ENCODE measurements around the gene PRR19.

Gene PRR19

DNA sequence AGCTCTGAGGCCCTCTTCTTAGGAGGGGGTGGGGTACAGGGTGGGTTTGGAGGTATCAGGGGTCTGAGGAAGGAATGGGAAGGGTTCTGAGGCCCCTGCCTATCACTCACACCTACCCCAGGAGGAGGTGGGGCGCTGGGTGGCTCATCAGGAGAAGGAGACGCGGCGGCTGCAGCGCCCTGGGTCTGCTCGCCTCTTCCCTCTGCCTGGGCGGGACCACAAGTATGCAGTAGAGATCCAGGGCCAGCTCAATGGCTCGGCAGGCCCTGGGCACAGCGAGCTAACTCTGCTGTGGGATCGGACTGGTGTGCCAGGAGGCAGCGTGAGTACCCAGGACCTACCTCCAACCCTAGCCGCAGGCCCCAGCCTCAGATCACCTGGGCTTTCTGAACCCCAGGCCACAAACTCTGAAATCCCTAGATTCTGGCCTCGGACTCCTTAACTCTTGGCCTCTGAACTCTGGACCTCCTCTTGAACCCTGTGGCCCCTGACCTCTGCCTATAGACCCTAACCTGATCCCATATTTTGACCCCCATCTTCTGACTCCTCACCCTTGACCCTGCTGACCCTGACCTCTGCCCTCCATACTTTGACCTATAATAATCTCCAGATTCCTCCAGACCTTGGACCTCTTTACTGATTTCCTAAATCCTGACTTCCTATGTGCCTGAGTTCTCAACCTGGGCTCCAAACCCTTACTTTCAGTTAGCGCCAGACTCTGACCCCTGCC lies 47.6 kb downstream of the PRR19 start:
- DNase-seq (ENCODE audit: low read depth in 3 of 3), result no peak

DNA sequence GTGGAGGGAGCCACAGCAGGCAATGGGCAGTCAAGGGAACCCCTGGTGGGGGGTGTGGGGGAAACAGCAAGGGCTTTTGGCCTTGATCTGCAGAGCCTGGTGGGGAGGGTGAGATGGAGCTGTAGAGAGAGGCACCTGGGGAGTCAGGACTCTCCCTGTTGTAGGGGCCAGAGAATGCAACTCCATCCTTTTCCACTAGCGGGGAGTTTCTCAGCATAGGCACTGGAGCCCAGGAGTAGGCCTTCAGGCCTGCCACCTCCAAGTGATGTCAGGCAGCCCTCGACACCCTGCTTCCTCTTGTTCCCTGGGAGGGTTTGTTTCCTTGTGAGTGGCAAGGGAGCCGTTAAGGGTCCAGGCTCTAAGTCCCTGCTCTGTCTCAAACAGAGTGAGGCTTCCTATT lies 48.5 kb downstream of the PRR19 start:
- no peak for DNase-seq (ENCODE audit: low read depth in 3 of 3)

- DNase-seq (ENCODE audit: low read depth in 3 of 3), result no peak
Measured at GRCh38 chr19:42351079-42351735, 49.3 kb downstream of the PRR19 start.

DNA sequence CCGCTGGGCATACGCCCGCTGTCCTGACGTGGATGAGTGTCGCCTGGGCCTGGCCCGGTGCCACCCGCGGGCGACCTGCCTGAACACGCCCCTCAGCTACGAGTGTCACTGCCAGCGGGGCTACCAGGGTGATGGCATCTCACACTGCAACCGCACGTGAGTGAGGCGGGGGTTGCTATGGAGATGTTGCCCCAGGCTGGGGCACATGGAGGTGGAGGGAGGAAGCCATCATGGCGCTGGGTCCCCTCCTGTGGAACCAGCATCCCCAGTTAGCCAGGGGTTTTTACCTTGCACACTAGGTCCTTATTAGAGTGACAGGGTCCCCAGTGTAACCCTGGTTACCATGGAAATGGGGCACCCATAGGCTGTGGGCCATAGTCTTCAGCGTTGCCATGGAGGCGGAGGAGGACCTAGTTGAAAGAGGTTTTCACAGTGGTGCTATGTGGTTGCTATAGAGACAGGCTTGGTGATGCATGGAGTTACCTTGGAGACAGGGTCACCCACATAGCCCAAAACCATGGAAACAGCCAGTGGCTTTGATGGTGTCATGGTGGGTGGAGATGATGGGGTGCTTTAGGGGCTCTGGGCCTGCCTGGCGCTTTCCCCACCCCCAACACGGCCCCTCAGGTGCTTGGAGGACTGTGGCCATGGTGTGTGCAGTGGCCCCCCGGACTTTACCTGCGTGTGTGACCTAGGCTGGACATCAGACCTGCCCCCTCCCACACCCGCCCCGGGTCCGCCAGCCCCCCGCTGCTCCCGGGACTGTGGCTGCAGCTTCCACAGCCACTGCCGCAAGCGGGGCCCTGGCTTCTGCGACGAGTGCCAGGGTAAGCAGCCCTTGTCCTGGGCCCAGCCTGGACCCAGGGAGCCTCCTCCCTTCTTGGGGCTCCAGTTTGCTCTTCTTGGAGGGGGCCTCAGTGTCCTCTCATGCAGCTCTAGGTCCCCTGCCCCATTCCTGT lies 50.6 kb downstream of the PRR19 start:
- no peak for DNase-seq (ENCODE audit: low read depth in 3 of 3)

DNA sequence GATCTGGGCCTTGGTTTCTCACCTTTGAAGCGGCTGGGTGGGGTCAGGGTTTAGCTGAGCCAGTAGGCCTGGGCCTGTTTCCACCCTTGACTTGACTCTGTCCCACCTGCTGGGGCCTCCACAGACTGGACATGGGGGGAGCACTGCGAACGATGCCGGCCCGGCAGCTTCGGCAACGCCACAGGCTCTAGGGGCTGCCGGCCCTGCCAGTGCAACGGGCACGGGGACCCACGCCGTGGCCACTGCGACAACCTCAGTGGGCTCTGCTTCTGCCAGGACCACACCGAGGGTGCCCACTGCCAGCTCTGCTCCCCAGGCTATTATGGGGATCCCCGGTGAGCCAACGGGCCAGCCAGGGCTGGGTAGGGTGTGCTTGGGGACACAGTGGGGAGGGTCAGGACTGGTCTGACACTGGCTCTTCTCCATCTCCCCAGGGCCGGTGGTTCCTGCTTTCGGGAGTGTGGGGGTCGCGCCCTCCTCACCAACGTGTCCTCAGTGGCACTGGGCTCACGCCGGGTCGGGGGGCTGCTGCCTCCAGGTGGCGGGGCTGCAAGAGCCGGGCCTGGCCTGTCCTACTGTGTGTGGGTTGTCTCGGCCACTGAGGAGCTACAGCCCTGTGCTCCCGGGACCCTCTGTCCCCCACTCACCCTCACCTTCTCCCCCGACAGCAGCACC lies 51.5 kb downstream of the PRR19 start:
- DNase-seq (ENCODE audit: low read depth in 3 of 3), result no peak

DNA sequence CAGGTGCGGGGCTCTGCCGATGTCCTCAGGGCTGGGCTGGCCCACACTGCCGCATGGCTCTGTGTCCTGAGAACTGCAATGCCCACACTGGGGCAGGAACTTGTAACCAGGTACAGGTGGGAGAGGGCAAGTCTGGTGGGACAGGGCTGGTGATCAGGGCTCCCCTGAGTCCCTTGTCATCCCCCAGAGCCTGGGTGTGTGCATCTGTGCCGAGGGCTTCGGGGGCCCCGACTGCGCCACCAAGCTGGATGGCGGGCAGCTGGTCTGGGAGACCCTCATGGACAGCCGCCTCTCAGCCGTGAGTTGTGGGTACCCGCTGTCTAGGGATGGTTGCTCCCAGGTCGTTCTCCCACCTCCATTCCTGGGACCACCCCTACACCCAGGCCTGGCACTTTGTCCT lies 54.0 kb downstream of the PRR19 start:
- DNase-seq (ENCODE audit: low read depth in 3 of 3), result no peak

DNA sequence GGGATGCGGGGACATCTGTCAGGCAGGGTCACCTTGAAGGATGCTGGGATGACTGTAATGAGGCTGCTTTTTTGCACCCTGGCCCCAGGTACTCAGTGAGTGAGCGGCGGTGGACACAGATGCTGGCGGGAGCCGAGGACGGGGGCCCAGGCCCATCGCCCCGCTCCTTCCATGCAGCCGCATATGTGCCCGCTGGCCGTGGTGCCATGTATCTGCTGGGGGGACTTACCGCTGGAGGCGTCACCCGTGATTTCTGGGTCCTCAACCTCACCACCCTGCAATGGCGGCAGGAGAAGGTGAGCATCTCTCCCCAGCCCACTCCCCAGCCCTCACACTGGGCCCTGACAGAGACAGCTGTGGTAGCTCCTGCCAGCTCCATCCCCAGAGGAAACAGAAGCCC lies 54.8 kb downstream of the PRR19 start:
- DNase-seq (ENCODE audit: low read depth in 3 of 3), result no peak

- DNase-seq (ENCODE audit: low read depth in 3 of 3), result no peak
Measured at GRCh38 chr19:42357290-42357689, 55.4 kb downstream of the PRR19 start.

All from stimulated activated CD4-positive, alpha-beta T cell treated with anti-CD3 and anti-CD28 coated beads, TNF-alpha, amount 100 ng/mL, for 48 hours (primary cell).